NCI-H1436 (cell line): ENCODE data around the gene FYN.

Experiments
- DNase-seq: peaks from one replicate; lab custom pipeline; 2025; lab: John Stamatoyannopoulos, UW

FYN gene

DNA sequence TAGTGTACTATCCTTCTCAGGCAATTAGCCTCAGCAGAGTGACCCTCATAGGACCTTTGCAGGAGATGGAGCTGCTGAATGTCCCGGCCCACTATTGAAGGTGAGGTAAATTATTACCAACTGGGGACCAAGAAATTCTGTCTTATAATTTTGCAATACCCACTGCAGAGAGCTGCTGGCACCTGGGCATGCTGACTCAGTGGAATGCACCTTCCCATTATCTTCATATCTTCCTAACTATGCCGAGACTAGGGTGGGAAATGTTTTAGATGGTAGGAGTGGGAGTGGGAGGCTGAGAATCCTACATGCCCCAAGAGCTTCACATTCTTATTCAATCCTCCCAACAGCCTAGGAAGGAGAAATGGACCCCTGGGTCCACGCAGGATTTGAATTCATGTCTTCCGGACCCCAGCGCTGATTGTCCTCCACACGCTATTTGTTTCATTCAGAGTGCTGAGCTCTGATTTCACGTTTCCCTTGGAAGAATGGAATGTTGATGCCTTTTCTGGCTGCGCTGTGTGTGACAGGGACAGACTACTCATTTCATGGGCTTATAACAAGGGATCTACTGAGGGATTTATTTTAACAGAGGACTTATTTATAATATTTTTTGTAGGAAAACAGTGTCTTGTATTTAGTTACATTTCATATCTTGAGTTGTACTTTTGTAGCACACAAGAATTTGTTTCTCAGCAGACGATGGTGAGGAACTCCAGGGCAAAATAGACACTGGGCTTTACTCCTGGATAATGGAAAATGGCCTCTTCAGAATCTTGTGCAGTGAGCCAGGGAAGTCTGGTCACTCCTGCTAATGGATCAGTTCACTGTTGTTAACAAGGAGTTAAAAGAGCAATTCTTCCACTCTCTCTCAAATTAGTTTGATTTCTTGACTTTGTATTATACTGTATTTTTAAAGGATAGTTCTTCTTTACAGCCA, 66.4 kb downstream of the FYN start:
- DNase-seq, result no peak

DNA sequence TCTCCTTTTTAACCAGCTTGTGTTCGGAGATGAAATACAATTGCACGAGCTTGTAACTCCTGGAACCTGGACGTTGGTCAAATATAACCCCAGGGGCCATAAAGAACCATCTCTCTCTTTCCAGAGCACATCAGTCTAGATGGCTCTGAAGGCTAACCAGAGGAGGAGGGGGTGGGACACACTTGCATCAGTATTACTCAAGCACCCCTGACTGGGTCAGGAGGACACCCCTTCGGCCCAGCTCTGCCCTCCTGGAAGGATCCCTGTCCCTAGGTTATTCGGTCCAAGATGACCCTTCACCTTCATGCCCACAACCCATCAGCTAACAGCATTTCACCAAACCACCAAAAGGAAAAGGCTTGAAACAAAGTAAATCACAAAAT, 67.1 kb downstream of the FYN start:
- DNase-seq, result no peak

DNA sequence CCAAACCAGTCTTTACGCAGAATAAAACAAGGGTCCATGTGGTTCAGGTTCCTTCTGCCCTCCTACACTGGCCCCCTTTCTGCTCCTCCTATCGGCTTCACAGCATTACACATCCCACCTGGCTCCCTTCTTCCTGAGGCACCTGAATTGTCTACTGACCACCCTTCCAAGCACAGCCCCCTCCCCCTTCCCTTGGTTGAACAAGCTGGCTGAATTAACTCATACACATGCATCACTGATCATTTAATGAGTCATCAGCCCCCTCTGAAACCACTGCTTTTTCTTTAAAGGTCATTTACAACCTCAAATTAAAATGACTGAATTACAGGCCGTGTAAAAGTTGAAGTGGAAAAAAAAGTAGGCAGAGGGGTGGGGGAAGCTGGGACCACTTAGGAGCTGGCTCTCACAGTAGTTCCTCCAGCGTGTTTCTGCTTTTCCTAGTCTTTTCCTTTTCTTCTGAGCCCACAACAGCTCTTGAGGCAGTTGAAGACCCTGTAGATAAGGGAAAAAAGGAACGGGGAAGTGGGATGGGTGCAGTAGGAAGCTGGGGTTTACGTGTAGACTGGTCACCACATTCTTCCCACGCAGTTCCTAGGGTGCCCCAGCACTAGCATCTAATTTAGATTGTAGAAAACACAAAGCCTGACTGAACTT, 67.6 kb downstream of the FYN start:
- no peak for DNase-seq

DNA sequence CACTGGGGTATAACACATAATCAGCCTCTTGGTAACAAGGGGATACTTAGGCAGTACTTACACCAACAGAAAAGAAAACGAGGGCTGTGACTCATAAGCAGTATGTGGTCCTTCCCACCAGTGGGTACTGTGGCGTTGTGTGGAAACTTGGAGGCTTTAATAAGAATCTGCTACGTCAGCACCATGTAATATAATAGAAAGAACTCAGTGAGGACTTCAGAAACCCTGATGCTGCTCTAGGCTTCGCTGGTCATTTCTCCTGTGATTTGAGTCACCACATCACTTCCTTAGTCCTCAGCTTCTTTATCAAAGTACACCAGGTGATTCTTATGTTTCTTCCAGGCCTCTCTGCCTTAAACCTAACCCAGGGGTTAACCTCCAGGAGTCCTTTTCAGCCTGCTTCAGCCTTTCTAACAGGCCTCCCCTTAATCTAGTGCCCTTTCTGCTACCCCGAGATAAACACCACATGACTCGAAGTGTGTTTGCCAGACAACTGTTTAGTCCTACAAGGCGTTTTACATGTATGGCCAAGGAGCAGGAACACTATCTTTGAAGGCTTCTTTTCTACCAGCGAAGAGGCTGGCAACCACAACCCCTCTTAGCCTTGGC, 68.5 kb downstream of the FYN start:
- DNase-seq, result no peak

DNA sequence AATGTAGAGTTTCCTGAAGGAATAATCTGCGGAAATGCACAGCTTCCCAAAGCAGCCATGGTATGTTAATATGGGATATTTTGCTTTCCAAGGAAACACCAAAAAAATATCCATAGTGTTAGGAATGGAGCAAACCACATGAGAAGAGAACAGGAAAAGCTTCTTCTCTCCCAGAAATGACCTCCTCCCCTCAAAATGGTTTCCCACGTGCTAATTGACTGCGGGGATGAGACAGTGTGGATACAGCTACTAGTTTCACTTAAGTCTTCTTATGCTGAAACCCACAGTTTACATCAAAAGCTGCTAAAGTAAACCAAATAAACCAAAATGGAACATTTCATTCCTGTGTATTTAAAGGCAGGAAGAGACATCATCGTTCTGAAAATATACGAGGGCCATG, 69.4 kb downstream of the FYN start:
- DNase-seq, result no peak

DNA sequence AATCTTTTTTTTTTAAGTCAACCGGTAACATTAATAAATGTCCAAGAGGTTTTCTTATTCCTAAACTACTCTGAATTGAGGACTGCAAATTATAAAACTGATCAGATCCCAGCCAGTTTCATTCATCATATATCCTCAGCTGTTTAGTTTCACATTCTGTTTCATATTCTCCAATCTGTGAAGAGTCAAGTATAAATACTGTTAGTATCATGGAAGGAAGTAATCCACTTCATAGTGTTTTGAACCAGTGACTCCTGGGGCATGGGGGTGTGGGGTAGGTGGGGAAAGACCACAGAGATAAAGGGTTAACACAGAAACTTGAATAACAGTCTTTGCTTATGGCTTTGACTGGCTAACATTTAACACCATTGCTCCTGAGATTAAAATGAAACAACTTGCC, 69.9 kb downstream of the FYN start:
- DNase-seq, result no peak

DNA sequence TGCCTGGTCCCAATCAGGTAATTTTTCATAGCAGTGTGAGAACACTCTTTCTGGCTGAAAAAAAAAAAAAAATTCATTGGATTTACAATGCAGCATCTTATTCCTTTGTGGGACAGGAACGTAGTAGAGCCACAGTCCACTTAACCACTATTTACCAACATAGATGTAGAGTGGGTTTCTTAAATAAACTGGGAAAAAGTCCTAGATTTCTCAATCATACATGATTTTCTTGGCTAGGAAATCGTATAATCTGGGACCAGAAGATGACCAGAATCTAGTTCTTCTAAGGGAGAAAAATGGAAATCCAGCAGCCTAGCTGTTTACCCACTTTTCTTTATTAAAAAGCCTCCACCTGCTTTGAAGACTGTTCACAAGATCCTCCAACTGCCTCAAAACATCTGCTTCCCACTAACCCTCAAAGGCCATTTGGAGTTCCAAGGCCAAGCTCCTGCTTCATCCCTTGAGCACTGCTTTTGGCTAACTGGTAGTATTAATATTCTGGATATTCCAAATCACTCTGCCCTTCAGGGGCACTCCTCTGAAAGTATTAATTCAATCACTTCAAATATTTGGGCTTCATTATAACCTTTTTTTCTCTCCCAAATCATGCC, 70.4 kb downstream of the FYN start:
- no peak for DNase-seq

DNA sequence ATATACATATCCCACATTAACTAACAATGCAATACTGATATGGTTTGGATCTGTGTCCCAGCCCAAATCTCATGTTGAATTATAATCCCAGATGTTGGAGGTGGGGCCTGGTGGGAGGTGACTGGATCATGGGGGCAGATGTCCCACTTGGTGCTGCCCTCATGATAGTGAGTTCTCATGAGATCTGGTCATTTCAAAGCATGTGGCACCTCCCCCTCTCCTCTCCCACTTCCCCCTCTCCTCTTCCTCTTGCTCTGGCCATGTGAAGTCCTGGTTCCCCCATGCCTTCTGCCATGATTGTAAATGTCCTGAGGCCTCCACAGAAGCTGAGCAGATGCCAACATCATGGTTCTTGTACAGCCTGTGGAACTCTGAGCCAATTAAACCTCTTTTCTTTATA, 71.2 kb downstream of the FYN start:
- DNase-seq, result no peak

DNA sequence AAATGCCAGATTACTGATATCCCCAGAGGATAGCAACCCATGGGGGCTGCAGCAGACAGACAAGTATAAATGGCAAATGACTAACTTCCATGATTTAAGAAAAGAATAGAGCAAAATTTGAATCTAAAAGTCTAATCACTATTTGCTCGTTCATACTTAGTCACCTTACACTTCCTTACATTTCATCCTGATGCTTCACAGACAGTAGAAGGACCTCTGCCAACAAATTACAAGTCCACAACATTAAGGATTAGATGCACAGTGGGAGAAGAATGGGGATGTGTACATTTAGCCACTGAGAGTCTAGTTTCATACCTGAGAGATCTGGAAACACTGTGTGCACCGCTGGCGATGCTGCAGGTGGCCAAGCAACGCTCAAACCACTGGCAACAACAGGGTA, 72.4 kb downstream of the FYN start:
- no peak for DNase-seq

DNA sequence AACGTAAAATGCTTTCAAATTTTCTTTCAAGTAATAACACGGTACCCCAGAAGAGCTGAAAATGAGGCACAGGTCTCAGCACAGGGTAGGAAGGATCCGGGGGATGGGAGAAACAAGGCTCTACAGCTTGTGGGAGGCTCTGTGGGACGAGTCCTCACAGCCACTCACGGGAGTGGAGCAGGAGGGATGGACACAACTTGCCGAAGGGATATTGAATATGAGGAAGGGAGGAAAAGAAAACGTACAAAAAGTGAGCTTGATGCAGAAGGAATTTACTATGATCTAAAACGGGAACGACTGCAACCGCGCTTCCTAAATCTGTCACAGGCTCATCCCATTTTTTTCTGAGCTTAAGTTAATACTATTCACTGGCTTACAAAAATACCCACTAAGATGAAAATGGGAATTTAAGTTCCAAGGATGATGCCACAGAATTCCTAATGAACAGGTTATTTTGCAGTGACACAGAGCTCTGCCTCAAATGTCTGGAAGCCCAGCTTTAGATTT, 72.9 kb downstream of the FYN start:
- no peak for DNase-seq

DNA sequence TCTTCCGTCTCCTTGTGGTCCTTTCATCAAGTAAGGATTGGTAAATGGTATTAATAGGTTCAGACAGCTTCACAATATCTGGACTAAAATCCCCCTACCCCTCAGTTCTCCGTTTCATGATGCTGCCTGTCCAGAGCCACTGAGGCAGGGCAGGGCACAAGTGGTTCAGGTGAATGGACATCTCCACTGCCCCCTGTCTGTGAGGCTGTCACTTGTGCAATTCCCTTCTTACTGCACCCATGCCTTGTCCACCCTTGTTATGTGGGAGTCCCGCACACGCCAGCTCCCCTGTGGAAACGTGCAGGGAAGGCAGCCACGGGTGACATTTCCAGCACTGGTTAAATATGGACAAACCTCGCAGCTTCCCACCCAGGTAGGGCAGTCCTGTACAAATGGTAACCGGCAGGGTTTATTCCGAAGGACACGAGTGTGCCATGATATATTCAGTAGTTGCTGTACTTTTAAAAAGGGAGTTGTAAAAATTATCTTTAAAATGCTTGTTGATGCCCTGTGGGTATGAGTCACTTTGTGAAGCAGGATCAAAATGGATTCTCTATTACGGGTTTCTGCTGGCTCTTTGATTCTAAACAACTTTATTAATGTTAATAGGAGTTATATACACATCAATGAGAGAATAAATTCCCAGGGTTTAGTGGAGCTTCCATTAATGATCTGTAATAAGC, 73.5 kb downstream of the FYN start:
- DNase-seq, result no peak

DNA sequence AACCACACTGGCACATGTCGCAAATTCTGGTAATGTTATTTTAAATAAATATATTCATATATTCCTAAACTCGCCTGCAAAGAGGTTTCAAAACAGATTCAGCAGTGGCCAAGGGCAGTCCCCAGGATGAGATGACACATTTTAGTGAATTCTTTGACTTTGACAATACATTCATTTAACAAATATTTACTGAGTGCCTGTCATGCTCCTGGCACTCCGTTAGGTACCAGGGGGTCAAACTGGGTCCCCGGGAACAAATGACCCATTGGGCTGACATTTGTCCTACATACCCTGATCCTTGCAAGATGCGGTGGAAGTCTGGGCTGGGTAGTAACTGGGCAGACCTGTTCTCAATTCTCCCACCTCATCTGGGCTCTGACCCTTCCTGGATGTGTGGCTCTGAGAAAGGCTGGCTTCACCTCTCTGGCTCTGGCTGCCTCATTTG, 74.9 kb downstream of the FYN start:
- DNase-seq, result no peak

DNA sequence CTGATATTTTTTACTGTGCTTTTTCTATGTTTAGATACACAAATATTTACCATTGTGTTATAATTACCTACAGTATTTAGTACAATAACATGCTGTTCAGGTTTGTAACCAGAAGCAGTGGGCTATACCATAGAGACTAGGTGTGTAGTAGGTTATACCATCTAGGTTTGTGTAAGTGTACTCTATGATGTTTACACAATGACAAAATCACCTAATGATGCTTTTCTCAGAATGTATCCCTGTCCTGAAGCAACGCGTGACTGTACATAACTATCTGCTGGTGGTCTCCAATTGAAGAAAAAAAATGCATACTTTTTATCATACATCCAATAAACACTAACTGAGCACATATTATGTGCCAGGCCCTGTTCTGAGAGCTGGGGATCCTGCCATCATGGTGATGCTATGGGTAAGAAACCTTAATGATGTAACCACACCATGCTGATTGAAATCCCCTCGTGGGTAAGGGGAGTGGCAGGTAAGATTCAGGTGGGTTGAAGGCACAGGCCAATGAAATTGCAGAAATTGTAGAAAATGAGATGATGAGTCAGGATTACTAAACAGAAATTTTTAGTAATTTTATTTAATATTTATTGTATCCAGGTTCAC, 76.8 kb downstream of the FYN start:
- no peak for DNase-seq

DNA sequence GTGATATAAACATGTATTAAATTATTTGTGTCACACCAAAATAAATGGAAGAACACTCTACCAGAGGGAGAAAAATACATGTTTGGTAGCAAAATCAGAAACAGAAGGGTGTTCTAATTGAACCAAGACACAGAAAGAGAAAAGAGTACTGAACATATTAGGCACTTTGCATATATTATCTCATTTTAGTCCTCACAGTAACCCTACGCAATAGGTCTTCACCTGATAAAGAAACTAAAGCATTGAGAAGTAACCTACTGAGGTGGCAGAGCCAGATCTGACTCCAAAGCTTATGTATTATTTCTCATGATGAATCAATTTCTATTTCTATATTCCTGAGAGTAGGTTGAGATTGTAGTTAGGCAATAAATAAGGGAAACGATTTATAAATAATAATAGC, 77.7 kb downstream of the FYN start:
- DNase-seq, result no peak

DNA sequence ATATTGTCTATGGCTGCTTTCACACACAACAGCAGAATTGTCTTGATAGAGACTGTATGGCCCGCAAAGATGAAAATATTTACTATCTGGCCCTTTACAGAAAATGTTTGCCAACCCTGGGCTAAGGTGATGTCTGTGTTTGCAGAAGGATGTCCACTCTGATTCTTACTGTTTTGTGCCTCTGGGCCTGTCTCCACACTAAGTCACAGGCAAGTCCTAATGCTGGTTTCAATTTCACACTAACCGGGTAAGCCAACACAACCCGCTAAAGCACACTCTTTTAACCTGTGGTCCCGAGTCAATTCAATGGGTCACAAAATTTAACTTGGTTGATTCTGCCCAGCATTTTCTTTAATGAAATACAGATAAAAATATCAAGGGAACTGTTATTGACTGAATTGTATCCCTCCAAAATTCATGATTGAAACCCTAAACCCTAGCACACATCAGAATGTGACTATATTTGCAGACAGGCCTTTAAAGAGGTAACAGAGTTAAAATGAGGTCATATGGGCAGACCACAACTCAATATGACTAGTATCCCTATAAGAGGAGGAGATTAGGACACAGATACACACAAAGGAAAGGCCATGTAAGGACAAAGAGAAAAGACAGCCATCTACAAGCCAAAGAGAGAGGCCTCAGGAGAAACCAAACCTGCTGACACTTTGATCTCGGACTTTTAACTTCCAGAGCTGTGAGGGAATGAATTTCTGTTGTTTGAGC, 78.4 kb downstream of the FYN start:
- DNase-seq, result no peak

DNA sequence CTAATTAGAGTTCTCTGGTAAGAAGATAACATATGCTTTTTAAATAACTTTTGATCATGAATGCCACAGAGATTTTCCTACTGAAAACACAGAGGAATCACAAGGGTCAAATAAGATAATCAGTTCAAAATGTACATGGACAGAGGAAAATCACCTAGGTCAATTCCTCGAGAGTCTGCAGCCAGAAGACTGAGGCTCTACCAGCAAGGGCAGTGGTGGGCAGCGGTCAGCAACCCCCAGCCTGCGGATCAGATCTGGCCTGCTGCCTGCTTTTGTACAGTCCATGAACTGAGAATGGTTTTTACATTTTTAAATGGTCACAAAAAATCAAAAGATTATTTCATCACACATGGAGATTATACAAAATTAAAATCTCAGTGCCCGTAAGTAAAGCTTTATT, 79.0 kb downstream of the FYN start:
- no peak for DNase-seq

DNA sequence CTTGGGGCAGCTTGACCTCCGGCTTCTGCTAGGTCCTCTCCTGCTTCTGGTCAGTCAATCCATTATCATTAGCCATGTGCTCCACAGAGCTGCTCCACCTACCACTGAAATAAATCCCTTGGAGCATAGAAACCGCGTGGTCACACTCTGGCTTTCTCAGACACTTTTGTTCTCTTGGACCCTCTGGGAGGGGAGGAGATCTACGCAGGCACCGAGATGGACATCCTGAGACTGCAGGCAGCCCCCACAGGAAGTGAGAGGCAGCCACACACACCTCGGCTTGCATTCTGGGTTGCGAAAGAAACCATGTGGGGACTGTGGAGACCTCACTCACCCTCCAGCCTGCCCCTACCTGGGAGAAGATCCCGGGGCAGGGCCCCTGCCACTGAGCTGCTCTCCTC, 79.5 kb downstream of the FYN start:
- no peak for DNase-seq

DNA sequence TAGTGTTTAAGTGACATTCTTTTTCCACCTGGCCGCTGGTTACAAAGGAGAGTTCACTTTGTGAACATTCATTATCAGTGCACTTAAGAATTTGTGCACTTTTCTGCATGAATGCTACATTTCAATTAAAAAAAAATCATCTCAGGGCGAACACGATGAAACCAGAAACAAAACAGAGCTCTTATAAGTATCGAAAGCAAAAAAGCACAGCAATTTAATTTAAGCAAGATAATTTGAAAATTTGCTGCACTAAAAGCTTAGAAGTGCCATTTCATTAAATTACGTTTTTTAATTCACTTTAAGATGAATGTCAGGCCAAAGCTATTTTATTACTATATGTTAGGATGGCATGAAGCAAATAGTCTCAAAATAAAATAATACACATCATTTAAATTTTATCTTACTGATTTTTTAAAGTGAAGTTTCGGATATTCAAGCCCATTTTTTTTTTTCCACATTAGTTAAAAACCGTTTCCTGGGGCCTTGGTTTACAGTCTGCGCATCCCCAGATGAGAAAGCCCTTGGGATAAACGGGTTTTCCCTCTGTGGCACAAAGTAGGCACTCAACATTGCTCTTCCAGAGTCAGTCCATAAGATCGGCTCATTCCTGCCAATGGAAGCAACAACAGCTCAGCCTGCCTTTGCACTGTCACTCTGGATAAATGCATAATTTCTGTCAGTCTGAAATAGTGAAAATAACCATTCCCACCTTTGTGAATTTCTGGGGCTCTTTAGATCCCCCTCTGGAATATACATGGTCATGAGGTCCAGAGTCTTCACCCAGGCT, 80.1 kb downstream of the FYN start:
- DNase-seq, result no peak

DNA sequence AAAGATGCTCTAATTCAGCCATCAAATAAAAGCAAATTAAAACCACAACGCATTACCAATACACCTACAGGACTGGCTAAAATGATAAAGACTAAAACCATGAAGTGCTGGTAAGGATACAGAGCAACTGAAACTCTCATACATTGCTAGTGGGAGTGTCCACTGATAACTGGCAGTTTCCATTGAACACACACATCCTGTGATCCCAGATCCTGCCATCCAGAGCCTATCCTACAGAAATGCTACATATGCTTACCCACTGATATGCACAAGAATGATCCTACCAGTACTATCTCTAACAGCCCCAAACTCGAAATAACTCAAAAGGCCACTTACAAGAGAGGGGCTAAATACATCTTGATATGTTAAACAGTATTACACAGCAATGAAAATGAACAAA, 81.0 kb downstream of the FYN start:
- no peak for DNase-seq

DNA sequence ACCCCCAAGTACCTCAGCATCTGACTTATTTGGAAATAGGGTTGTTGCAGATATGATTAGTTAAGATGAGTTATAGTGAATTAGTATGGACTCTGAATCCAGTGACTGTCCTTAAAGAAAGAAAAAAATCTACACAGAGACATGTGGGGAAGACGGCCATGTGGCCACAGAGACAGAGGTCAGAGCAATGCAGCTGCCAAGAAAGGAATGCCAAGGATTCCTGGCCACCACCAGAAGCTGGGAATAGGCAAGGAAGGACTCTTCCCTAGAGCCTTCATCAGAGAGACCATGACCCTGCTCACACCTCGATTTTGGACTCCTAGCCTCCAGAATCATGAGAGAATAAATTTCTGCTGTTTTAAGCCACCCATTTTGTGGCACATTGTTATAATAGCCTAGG, 81.8 kb downstream of the FYN start:
- no peak for DNase-seq
